SK-N-SH treated with all-trans-retinoic acid at 6 μM for 48 hours (cell line): Measurements from ENCODE around the gene NDUFA5.

ENCODE experiments used
- ATAC-seq: fragments of 200-7000 bp; cut with Tn5 transposase; 3 replicates; pipeline ENCODE4 v1.9.1; 2020; ENCODE audit warnings: mild to moderate bottlenecking, moderate library complexity
- ARNTL ChIP-seq: fragments of 450-650 bp; formaldehyde crosslinking; IDR thresholded peaks from 2 replicates; pipeline ENCODE4 v1.5.0; 2020; ENCODE audit warnings: low read depth, mild to moderate bottlenecking, moderate library complexity, borderline replicate concordance
- BACH2 ChIP-seq: fragments of 250-450 bp; sonication (Bioruptor Pico); IDR thresholded peaks from 2 replicates; pipeline ENCODE4 v1.9.0; 2021; ENCODE audit warnings: mild to moderate bottlenecking, borderline replicate concordance
- CSDC2 ChIP-seq: fragments of 250-450 bp; sonication (Bioruptor Pico); IDR thresholded peaks from 2 replicates; pipeline ENCODE4 v1.5.0; 2020; ENCODE audit warnings: mild to moderate bottlenecking, moderate library complexity
- ESRRG ChIP-seq: fragments of 250-450 bp; sonication (Bioruptor Pico); IDR thresholded peaks from 2 replicates; pipeline ENCODE4 v1.6.1; 2021; ENCODE audit warnings: mild to moderate bottlenecking
- GLIS3 ChIP-seq: fragments of 250-450 bp; sonication (Bioruptor Pico); IDR thresholded peaks from 2 replicates; pipeline ENCODE4 v1.5.0; 2020; ENCODE audit warnings: mild to moderate bottlenecking, moderate library complexity
- ISL1 ChIP-seq: fragments of 250-450 bp; sonication (Bioruptor Pico); IDR thresholded peaks from 2 replicates; pipeline ENCODE4 v2.1.2; 2022; ENCODE audit warnings: mild to moderate bottlenecking, moderate library complexity
- OSR1 ChIP-seq: fragments of 250-450 bp; sonication (Bioruptor Pico); IDR thresholded peaks from 2 replicates; pipeline ENCODE4 v1.8.0; 2022; ENCODE audit warnings: moderate library complexity, mild to moderate bottlenecking, inconsistent platforms
- PATZ1 ChIP-seq: fragments of 250-450 bp; sonication (Bioruptor Pico); IDR thresholded peaks from 2 replicates; pipeline ENCODE4 v1.8.0; 2020; ENCODE audit warnings: mild to moderate bottlenecking, moderate library complexity, borderline replicate concordance
- PPARA ChIP-seq: fragments of 250-450 bp; sonication (Bioruptor Pico); IDR thresholded peaks from 2 replicates; pipeline ENCODE4 v1.5.0; 2020; ENCODE audit warnings: mild to moderate bottlenecking, borderline replicate concordance
- RARB ChIP-seq: fragments of 250-450 bp; sonication (Bioruptor Pico); IDR thresholded peaks from 2 replicates; pipeline ENCODE4 v1.8.0; 2021; ENCODE audit warnings: mild to moderate bottlenecking, moderate library complexity
- TCF4 ChIP-seq: fragments of 250-450 bp; sonication (Bioruptor Pico); IDR thresholded peaks from 2 replicates; pipeline ENCODE4 v1.8.0; 2021; ENCODE audit warnings: mild to moderate bottlenecking, moderate library complexity, borderline replicate concordance
- TOX ChIP-seq: fragments of 250-450 bp; sonication (Bioruptor Pico); IDR thresholded peaks from 2 replicates; pipeline ENCODE4 v1.8.0; 2021; ENCODE audit warnings: mild to moderate bottlenecking, moderate library complexity, borderline replicate concordance
- TSHZ2 ChIP-seq: fragments of 250-450 bp; sonication (Bioruptor Pico); IDR thresholded peaks from 2 replicates; pipeline ENCODE4 v1.5.0; 2020; ENCODE audit warnings: mild to moderate bottlenecking, moderate library complexity
- ZC3H10 ChIP-seq: fragments of 250-450 bp; sonication (Bioruptor Pico); IDR thresholded peaks from 2 replicates; pipeline ENCODE4 v1.5.1; 2021; ENCODE audit warnings: mild to moderate bottlenecking, moderate library complexity
- ZFP3 ChIP-seq: fragments of 250-450 bp; sonication (Bioruptor Pico); IDR thresholded peaks from 2 replicates; pipeline ENCODE4 v1.5.0; 2020; ENCODE audit warnings: mild to moderate bottlenecking, moderate library complexity
- ZFP30 ChIP-seq: fragments of 450-650 bp; formaldehyde crosslinking; IDR thresholded peaks from 2 replicates; pipeline ENCODE4 v1.5.0; 2022; ENCODE audit warnings: mild to moderate bottlenecking, moderate library complexity
- ZNF565 ChIP-seq: fragments of 450-650 bp; formaldehyde crosslinking; conservative IDR thresholded peaks from 2 replicates; pipeline ENCODE4 v1.5.0; 2020; ENCODE audit warnings: low read depth, mild to moderate bottlenecking, moderate library complexity
- ZNF70 ChIP-seq: fragments of 450-650 bp; formaldehyde crosslinking; IDR thresholded peaks from 2 replicates; pipeline ENCODE4 v1.5.0; 2020; ENCODE audit warnings: mild to moderate bottlenecking, moderate library complexity
- ZNF8 ChIP-seq: fragments of 450-650 bp; formaldehyde crosslinking; IDR thresholded peaks from 2 replicates; pipeline ENCODE4 v1.5.0; 2020; ENCODE audit warnings: mild to moderate bottlenecking, moderate library complexity
- TF ChIP-seq, protein P1 (sequence below): fragments of 250-450 bp; sonication (Bioruptor Pico); IDR thresholded peaks from 2 replicates; pipeline ENCODE4 v1.8.0; 2021; ENCODE audit warnings: low read depth, mild to moderate bottlenecking, moderate library complexity, borderline replicate concordance
- TF ChIP-seq, protein P2 (sequence below): fragments of 250-450 bp; sonication (Bioruptor Pico); IDR thresholded peaks from 2 replicates; pipeline ENCODE4 v1.5.1; 2021; ENCODE audit warnings: mild to moderate bottlenecking, moderate library complexity

The NDUFA5 gene

GRCh38 chr7:123588376-123588775, 30.8 kb upstream of the NDUFA5 start (continued):
- no peak for TF ChIP-seq PATZ1 (CRISPR knock-in tag)
- no peak for TF ChIP-seq OSR1
- no peak for TF ChIP-seq ZFP30 (CRISPR knock-in tag)

GRCh38 chr7:123583821-123584220, 26.2 kb upstream of the NDUFA5 start:
- ATAC-seq, result no peak
- no peak for TF ChIP-seq TSHZ2 (CRISPR knock-in tag)
- TF ChIP-seq, protein P1, sequence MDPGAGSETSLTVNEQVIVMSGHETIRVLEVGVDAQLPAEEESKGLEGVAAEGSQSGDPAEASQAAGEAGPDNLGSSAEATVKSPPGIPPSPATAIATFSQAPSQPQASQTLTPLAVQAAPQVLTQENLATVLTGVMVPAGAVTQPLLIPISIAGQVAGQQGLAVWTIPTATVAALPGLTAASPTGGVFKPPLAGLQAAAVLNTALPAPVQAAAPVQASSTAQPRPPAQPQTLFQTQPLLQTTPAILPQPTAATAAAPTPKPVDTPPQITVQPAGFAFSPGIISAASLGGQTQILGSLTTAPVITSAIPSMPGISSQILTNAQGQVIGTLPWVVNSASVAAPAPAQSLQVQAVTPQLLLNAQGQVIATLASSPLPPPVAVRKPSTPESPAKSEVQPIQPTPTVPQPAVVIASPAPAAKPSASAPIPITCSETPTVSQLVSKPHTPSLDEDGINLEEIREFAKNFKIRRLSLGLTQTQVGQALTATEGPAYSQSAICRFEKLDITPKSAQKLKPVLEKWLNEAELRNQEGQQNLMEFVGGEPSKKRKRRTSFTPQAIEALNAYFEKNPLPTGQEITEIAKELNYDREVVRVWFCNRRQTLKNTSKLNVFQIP, result no peak
- TF ChIP-seq ZC3H10 (CRISPR knock-in tag), result no peak
- no peak for TF ChIP-seq ZNF565 (CRISPR knock-in tag)
- no peak for TF ChIP-seq PPARA (CRISPR knock-in tag)
- TF ChIP-seq ARNTL (CRISPR knock-in tag), result no peak
- TF ChIP-seq, protein P2, sequence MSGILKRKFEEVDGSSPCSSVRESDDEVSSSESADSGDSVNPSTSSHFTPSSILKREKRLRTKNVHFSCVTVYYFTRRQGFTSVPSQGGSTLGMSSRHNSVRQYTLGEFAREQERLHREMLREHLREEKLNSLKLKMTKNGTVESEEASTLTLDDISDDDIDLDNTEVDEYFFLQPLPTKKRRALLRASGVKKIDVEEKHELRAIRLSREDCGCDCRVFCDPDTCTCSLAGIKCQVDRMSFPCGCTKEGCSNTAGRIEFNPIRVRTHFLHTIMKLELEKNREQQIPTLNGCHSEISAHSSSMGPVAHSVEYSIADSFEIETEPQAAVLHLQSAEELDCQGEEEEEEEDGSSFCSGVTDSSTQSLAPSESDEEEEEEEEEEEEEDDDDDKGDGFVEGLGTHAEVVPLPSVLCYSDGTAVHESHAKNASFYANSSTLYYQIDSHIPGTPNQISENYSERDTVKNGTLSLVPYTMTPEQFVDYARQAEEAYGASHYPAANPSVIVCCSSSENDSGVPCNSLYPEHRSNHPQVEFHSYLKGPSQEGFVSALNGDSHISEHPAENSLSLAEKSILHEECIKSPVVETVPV (CRISPR knock-in tag), result no peak
- TF ChIP-seq ZNF8 (CRISPR knock-in tag), result no peak
- no peak for TF ChIP-seq ZNF70 (CRISPR knock-in tag)
- no peak for TF ChIP-seq CSDC2 (CRISPR knock-in tag)
- no peak for TF ChIP-seq RARB (CRISPR knock-in tag)
- TF ChIP-seq ZFP3 (CRISPR knock-in tag), result no peak
- TF ChIP-seq TOX (CRISPR knock-in tag), result no peak
- no peak for TF ChIP-seq TCF4 (CRISPR knock-in tag)
- TF ChIP-seq, all 23 proteins: peak for 0

DNA sequence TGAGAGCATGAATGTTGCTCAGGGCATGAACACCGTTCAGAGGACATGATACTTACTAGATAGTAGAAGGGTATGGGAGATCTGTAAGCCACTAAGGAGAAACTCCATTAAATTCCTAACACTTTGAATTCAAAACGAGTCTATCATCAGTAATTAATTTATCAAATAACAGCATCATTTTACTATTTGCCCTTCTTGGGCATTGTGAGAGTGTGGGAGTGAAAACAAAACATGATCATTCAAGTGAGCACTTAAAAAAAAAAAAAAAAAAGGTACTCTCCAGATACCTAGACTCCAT, 23.5 kb upstream of the NDUFA5 start:
- TF ChIP-seq BACH2 (CRISPR knock-in tag) (no peak), ZFP30 (CRISPR knock-in tag) (no peak), ARNTL (CRISPR knock-in tag) (no peak), ISL1 (CRISPR knock-in tag) (no peak), TSHZ2 (CRISPR knock-in tag) (no peak), ZFP3 (CRISPR knock-in tag) (no peak), GLIS3 (CRISPR knock-in tag) (no peak), PPARA (CRISPR knock-in tag) (no peak), ZNF70 (CRISPR knock-in tag) (no peak), ZNF8 (CRISPR knock-in tag) (no peak), ZC3H10 (CRISPR knock-in tag) (no peak), TOX (CRISPR knock-in tag) (no peak), ESRRG (CRISPR knock-in tag) (no peak), OSR1 (no peak)
- ATAC-seq, result no peak; the same call in 2 of the 3 replicates
